ENCODE results near the gene HS3ST3A1. TPM values are rescaled to one million over a fixed set of nuclear protein-coding genes. Genes with fewer than 3 reads are reported as not detected.

Gene HS3ST3A1
- total and polyA plus RNA-seq, 2 of the 8 experiments (the other 6 are each of a cell fraction or from before 2014, with no cell fraction given) = 5.4 to 5.7 TPM

DNA sequence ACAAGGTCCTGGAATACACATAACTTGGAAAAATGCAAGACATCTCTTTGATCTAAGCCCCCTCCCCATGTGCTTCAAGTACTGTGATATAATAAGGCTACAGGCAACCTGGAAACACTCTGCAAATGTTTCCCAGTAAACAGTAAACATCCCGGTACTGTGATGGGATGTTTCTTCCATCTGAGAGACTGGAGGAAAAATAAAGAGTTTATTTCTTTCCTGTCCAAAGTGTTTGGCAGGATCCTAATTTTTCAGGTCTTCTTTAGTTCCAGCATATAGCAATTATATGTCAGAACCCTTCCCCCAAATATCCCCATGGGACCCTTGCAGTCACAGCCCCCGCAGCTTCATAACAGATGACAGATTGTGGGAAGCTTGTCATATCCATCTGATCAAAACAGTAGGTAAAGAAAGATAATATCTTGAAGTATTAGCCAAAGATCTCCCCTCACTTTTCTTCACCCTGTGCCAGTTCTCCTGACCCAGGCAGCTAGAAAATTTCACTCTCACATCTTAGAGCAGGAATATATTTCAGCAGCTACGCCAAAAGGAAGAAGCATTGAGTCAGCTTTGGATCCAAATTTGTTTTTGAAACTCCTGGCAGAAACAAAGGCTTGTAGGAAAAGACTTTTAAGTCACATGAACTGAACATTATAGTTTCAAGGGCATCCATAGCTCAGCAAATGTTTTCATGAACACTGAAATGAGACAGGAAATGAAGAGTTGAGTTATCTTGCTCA is 141.3 kb downstream of the HS3ST3A1 start:
- H3K56ac ChIP-seq (replicated peaks; ENCODE audit: insufficient read length, low read depth, low read length) = no peak overlapping the region
- ChIA-PET POLR2A (ENCODE audit: partially characterized antibody) (no interaction called here), CTCF (ENCODE audit: partially characterized antibody) (interaction anchor here (0.6 to 1.1 kb wide), 2 partner anchors 277 to 430 kb away, joined by 3 read pairs; no protein-coding TSS in a partner anchor)
- H2BK120ac ChIP-seq (replicated peaks; ENCODE audit: low read depth, low read length) = no peak overlapping the region
- H2BK5ac ChIP-seq (ENCODE audit: low read depth, low read length) = no peak overlapping the region
- H3K27ac ChIP-seq (ENCODE audit: low read depth, low read length) = no peak overlapping the region
- H2BK20ac ChIP-seq (ENCODE audit: low read length) = no peak overlapping the region
- H4K8ac ChIP-seq (ENCODE audit: extremely low read depth, insufficient read depth, low read length) = no peak overlapping the region
- H3K9ac ChIP-seq (replicated peaks in 1 of 4; ENCODE audit: extremely low read depth in 1 of 4, low read depth in 3 of 4, low read length in 3 of 4) = no peak overlapping the region
- no peak overlapping the region for H2AK5ac ChIP-seq (ENCODE audit: low read depth, low read length)
- no peak overlapping the region for H2AFZ ChIP-seq (ENCODE audit: low read length)
- no peak for FAIRE-seq
- H3K23me2 ChIP-seq (ENCODE audit: low read depth, low read length) = no peaks in the 10 kb centered on the region
- H4K5ac ChIP-seq (ENCODE audit: insufficient read length, low read depth, low read length) = no peak overlapping the region
- no peaks in the 10 kb centered on the region for H3K4me1 ChIP-seq (replicated peaks in 1 of 4; ENCODE audit: control insufficient read depth in 3 of 4, insufficient read depth in 4 of 4, low read length in 3 of 4)
- no peak overlapping the region for H3K18ac ChIP-seq (ENCODE audit: extremely low read depth, low read length)
- no peak overlapping the region for H3K23ac ChIP-seq (ENCODE audit: insufficient read length)
- no peak overlapping the region for H4K91ac ChIP-seq (replicated peaks; ENCODE audit: insufficient read length, low read length)
- no peak overlapping the region for H2BK12ac ChIP-seq (ENCODE audit: low read depth, low read length)
- no peak overlapping the region for H3K4ac ChIP-seq (replicated peaks; ENCODE audit: insufficient read length, low read depth, low read length)
- H3K27me3 ChIP-seq (replicated peaks in 1 of 4; ENCODE audit: control insufficient read depth in 3 of 4, extremely low read depth in 1 of 4, insufficient read depth in 3 of 4, low read length in 3 of 4) = no peaks in the 10 kb centered on the region
- 94% methylated on average over 3 of the region's 3 CpGs; no CpG with 5 or more reads in 1 of the 2 experiments for WGBS, 2 experiments (ENCODE audit: extremely low coverage in 1 of 2, insufficient coverage in 1 of 2, insufficient read length in 1 of 2, insufficient replicate concordance in 2 of 2, low coverage in 1 of 2, low lambda C conversion rate in 2 of 2, missing lambda C conversion rate in 1 of 2)
- H3K9me3 ChIP-seq (ENCODE audit: insufficient read depth in 2 of 2, low read depth in 1 of 2, low read length in 1 of 2) = no peaks in the 10 kb centered on the region
- H3K79me2 ChIP-seq (ENCODE audit: control insufficient read depth in 1 of 2, insufficient read depth in 2 of 2, low read length in 2 of 2) = no peaks in the 10 kb centered on the region
- no peak for DNase-seq (ENCODE audit: low read depth in 1 of 2, low spot score in 2 of 2)
- no peak overlapping the region for H2BK15ac ChIP-seq (ENCODE audit: low read length)
- no peaks in the 10 kb centered on the region for H3K79me1 ChIP-seq (ENCODE audit: low read depth, low read length)
- no peaks in the 10 kb centered on the region for H4K20me1 ChIP-seq (replicated peaks in 1 of 2; ENCODE audit: control insufficient read depth in 1 of 2, insufficient read depth in 2 of 2, low read length in 2 of 2)
- no peak overlapping the region for H3K4me3 ChIP-seq (ENCODE audit: extremely low read depth in 1 of 4, insufficient read depth in 2 of 4, low read depth in 3 of 4, low read length in 4 of 4)
- H3K36me3 ChIP-seq (ENCODE audit: control insufficient read depth in 2 of 4, insufficient read depth in 4 of 4, low read length in 3 of 4) = no peaks in the 10 kb centered on the region
- H3K14ac ChIP-seq (ENCODE audit: insufficient read length) = no peak overlapping the region
- no peak overlapping the region for H3K4me2 ChIP-seq (ENCODE audit: insufficient read depth in 1 of 2, low read depth in 2 of 2, low read length in 2 of 2)
- no peak for TF ChIP-seq PHF8 (conservative IDR thresholded peaks at IDR 0.05; ENCODE audit: low read depth, low read length)
- TF ChIP-seq, protein P1, sequence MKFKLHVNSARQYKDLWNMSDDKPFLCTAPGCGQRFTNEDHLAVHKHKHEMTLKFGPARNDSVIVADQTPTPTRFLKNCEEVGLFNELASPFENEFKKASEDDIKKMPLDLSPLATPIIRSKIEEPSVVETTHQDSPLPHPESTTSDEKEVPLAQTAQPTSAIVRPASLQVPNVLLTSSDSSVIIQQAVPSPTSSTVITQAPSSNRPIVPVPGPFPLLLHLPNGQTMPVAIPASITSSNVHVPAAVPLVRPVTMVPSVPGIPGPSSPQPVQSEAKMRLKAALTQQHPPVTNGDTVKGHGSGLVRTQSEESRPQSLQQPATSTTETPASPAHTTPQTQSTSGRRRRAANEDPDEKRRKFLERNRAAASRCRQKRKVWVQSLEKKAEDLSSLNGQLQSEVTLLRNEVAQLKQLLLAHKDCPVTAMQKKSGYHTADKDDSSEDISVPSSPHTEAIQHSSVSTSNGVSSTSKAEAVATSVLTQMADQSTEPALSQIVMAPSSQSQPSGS (IDR thresholded peaks at IDR 0.05; ENCODE audit: low read length) = no peak
- no peak for TF ChIP-seq KDM1A (IDR thresholded peaks at IDR 0.05; ENCODE audit: borderline replicate concordance, low read length)
- TF ChIP-seq ASH2L (IDR thresholded peaks at IDR 0.05; ENCODE audit: low read length) = no peak
- no peak for TF ChIP-seq KDM5A (IDR thresholded peaks at IDR 0.05; ENCODE audit: low read length)
- no peak for TF ChIP-seq FOSL1 (IDR thresholded peaks at IDR 0.05; ENCODE audit: insufficient read depth, low read depth, low read length)
- no peak for TF ChIP-seq HDAC2 (IDR thresholded peaks at IDR 0.05; ENCODE audit: borderline replicate concordance in 1 of 2, low read depth in 2 of 2, low read length in 2 of 2)
- TF ChIP-seq SRF (IDR thresholded peaks at IDR 0.05; ENCODE audit: low read depth, low read length) = no peak
- no peak for TF ChIP-seq CTBP2 (IDR thresholded peaks at IDR 0.05; ENCODE audit: borderline replicate concordance, insufficient read depth, insufficient read length, low read length)
- no peak for TF ChIP-seq RAD21 (IDR thresholded peaks at IDR 0.05 in 1 of 2, conservative IDR thresholded peaks at IDR 0.05 in 1 of 2; ENCODE audit: low read depth in 2 of 2, low read length in 2 of 2)
